Transverse colon (tissue), 3 donors: Measurements from ENCODE around the gene SLMAP.

Experiments used
- POLR2A ChIP-seq: fragments of 450-650 bp; IDR thresholded peaks from one replicate; pipeline ENCODE4 v1.6.1; 2016; ENCODE audit warnings: antibody characterized with exemption, mild to moderate bottlenecking, moderate library complexity
- TF ChIP-seq, protein P1 (sequence below), 5 experiments: fragments of 200-600 bp in 3 of 5; fragments of 450-650 bp in 2 of 5; sonication (generic) in 3 of 5; IDR thresholded peaks; 1 replicate in 2 of 5; 2 replicates in 3 of 5; pipeline ENCODE4 v1.5.1; 2016 to 2017; ENCODE audit warnings: antibody characterized with exemption in 5 of 5, inconsistent platforms in 3 of 5, mild to moderate bottlenecking in 2 of 5, moderate library complexity in 1 of 5

DNA sequence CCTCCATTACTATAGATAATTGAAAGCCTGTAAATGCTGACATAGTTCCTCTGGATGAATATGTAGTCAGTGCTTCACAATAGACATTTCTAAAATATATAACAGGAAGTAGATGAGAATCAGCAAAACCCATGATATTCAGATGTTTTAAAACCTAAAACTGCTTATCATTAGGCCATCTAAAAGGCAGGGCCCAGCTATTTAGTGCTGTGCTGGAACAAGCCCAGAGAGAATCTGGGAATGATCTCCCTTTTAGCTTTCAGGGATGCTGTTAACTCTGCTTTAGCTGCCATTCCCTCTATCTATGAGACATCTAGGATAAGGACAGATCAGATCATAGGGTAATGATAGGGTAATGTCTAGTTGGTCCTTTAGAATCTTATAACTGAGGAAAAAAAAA lies 106.8 kb downstream of the SLMAP start:
- TF ChIP-seq, protein P1, sequence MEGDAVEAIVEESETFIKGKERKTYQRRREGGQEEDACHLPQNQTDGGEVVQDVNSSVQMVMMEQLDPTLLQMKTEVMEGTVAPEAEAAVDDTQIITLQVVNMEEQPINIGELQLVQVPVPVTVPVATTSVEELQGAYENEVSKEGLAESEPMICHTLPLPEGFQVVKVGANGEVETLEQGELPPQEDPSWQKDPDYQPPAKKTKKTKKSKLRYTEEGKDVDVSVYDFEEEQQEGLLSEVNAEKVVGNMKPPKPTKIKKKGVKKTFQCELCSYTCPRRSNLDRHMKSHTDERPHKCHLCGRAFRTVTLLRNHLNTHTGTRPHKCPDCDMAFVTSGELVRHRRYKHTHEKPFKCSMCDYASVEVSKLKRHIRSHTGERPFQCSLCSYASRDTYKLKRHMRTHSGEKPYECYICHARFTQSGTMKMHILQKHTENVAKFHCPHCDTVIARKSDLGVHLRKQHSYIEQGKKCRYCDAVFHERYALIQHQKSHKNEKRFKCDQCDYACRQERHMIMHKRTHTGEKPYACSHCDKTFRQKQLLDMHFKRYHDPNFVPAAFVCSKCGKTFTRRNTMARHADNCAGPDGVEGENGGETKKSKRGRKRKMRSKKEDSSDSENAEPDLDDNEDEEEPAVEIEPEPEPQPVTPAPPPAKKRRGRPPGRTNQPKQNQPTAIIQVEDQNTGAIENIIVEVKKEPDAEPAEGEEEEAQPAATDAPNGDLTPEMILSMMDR (IDR thresholded peaks at IDR 0.05), result no peak
- TF ChIP-seq POLR2A, result no peak
